Erythroblast (primary cell): ENCODE data around the gene KIFC1.

Experiments used
- GATA1 ChIP-seq: IDR thresholded peaks from 2 replicates; pipeline ENCODE4 v1.6.1; 2011; ENCODE audit warnings: low read depth, mild to moderate bottlenecking, control low read depth, low read length, moderate library complexity
- POLR2A ChIP-seq: IDR thresholded peaks from 2 replicates; pipeline ENCODE4 v1.6.1; 2011; ENCODE audit warnings: mild to moderate bottlenecking, low read length

DNA sequence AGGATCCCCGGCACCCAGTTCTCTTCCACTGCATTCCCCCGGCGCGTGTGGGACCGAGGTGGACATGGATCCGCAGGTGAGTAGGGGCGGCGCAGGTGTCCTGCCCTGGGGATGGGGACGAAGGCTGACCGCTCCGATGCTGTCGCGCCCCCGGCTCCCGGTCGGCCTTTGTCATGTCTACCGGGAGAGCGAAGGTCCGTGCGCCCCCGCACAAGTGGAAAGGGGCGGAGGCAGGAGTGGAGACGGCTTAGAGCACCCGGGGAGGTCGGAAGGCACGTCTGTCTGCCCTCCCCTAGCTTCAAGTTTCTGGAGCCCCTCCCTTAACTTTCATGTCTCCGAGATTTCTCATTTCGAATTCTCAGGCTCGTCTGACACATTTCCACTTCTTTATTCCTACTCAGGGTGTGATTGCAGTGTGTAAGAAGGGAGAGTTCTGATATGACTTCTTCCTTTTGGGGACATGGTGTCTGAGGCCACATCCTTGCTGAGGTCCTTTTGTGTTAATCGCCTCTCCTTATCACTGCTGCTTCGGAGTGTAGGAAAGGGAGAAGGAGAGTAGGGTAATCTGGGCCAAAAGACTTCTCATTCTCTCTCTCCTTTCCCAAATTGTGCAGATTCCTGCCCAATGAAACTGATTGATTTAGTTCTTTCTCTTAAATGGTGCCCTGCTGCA is 435 bp downstream of the KIFC1 start:
- TF ChIP-seq POLR2A = peak; percentile 55
- no peak for TF ChIP-seq GATA1
